HEK293T (cell line): Measurements from ENCODE around the gene NRP2.

Source experiments
- ARNT ChIP-seq: fragments of 450-650 bp; IDR thresholded peaks from 2 replicates; pipeline ENCODE4 v1.6.1; 2017; ENCODE audit warnings: mild to moderate bottlenecking
- BHLHE40 ChIP-seq: fragments of 450-650 bp; IDR thresholded peaks from 2 replicates; pipeline ENCODE4 v1.6.1; 2016; ENCODE audit warnings: mild to moderate bottlenecking, moderate library complexity, borderline replicate concordance
- CTBP1 ChIP-seq: fragments of 450-650 bp; IDR thresholded peaks from 2 replicates; pipeline ENCODE4 v1.6.1; 2016; ENCODE audit warnings: borderline replicate concordance
- FOXA1 ChIP-seq: fragments of 450-650 bp; IDR thresholded peaks from 2 replicates; pipeline ENCODE4 v1.6.1; 2016; ENCODE audit warnings: mild to moderate bottlenecking
- FOXM1 ChIP-seq: fragments of 450-650 bp; IDR thresholded peaks from 2 replicates; pipeline ENCODE4 v1.6.1; 2017; ENCODE audit warnings: mild to moderate bottlenecking, borderline replicate concordance
- HDGF ChIP-seq: fragments of 450-650 bp; IDR thresholded peaks from 2 replicates; pipeline ENCODE4 v1.6.1; 2017; ENCODE audit warnings: antibody characterized with exemption, borderline replicate concordance
- L3MBTL2 ChIP-seq: fragments of 450-650 bp; conservative IDR thresholded peaks from 2 replicates; pipeline ENCODE4 v1.6.1; 2016; ENCODE audit warnings: mild to moderate bottlenecking
- NFRKB ChIP-seq: fragments of 450-650 bp; IDR thresholded peaks from 2 replicates; pipeline ENCODE4 v1.6.1; 2016; ENCODE audit warnings: mild to moderate bottlenecking, moderate library complexity
- PKNOX1 ChIP-seq: fragments of 450-650 bp; IDR thresholded peaks from 2 replicates; pipeline ENCODE4 v1.6.1; 2016
- SP1 ChIP-seq: fragments of 450-650 bp; IDR thresholded peaks from 2 replicates; pipeline ENCODE4 v1.6.1; 2017
- SUZ12 ChIP-seq: fragments of 450-650 bp; IDR thresholded peaks from 2 replicates; pipeline ENCODE4 v1.6.1; 2016; ENCODE audit warnings: mild to moderate bottlenecking
- TARDBP ChIP-seq: fragments of 450-650 bp; IDR thresholded peaks from 2 replicates; pipeline ENCODE4 v1.6.1; 2016
- ZNF384 ChIP-seq: fragments of 450-650 bp; IDR thresholded peaks from 2 replicates; pipeline ENCODE4 v1.6.1; 2016

GRCh38 chr2:205643391-205643885 lies 38.9 kb upstream of the NRP2 start:
- TF ChIP-seq SP1, result no peak
- TF ChIP-seq L3MBTL2, result no peak
- TF ChIP-seq BHLHE40, result no peak
- no peak for TF ChIP-seq FOXA1
- no peak for TF ChIP-seq SUZ12
- no peak for TF ChIP-seq HDGF
- TF ChIP-seq FOXM1, result no peak
- TF ChIP-seq NFRKB, result no peak
- TF ChIP-seq ZNF384, result no peak
- no peak for TF ChIP-seq ARNT
- no peak for TF ChIP-seq TARDBP
- no peak; the same call in 1 of the 2 replicates for TF ChIP-seq PKNOX1
- TF ChIP-seq CTBP1, result no peak
